Brain microvascular endothelial cell (primary cell): Measurements from ENCODE around the gene GDPD4.

Source experiments
- DNase-seq: peaks from one replicate; pipeline ENCODE4 v3.0.0-alpha.2; 2020
- H3K27ac ChIP-seq: fragments of 250-450 bp; sonication (Bioruptor Pico); 2 replicates; pipeline ENCODE4 v1.5.1; 2020; ENCODE audit warnings: mild to moderate bottlenecking, moderate library complexity
- H3K27me3 ChIP-seq: fragments of 250-450 bp; sonication (Bioruptor Pico); replicated peaks from 2 replicates; pipeline ENCODE4 v1.5.1; 2020; ENCODE audit warnings: mild to moderate bottlenecking
- H3K36me3 ChIP-seq: fragments of 250-450 bp; sonication (Bioruptor Pico); replicated peaks from 2 replicates; pipeline ENCODE4 v1.5.1; 2020; ENCODE audit warnings: mild to moderate bottlenecking
- H3K4me3 ChIP-seq: 2 replicates; pipeline ENCODE4 v1.5.1; 2011; ENCODE audit warnings: low read depth, mild to moderate bottlenecking, control low read depth, low read length, moderate library complexity
- in situ Hi-C: cut with HindIII; loops from 2 replicates; pipeline ENCODE4 v1.10.0; 2017; ENCODE audit warnings: low sequenced_read_pairs, low pct_ligation_motif_present
- TF ChIP-seq, protein P1 (sequence below): IDR thresholded peaks from 2 replicates; pipeline ENCODE4 v1.5.1; 2011; ENCODE audit warnings: low read depth, mild to moderate bottlenecking, moderate library complexity, low read length, control low read depth, inconsistent platforms; ENCODE audit errors: missing control alignments

GDPD4 gene

GRCh38 chr11:77316733-77317342, 15.4 kb upstream of the GDPD4 start:
- in situ Hi-C loops: no loop called here
- no peak for DNase-seq
- TF ChIP-seq, protein P1, sequence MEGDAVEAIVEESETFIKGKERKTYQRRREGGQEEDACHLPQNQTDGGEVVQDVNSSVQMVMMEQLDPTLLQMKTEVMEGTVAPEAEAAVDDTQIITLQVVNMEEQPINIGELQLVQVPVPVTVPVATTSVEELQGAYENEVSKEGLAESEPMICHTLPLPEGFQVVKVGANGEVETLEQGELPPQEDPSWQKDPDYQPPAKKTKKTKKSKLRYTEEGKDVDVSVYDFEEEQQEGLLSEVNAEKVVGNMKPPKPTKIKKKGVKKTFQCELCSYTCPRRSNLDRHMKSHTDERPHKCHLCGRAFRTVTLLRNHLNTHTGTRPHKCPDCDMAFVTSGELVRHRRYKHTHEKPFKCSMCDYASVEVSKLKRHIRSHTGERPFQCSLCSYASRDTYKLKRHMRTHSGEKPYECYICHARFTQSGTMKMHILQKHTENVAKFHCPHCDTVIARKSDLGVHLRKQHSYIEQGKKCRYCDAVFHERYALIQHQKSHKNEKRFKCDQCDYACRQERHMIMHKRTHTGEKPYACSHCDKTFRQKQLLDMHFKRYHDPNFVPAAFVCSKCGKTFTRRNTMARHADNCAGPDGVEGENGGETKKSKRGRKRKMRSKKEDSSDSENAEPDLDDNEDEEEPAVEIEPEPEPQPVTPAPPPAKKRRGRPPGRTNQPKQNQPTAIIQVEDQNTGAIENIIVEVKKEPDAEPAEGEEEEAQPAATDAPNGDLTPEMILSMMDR: no peak
- Histone ChIP-seq H3K27me3 (no peaks in the 10 kb centered on the region), H3K36me3 (no peaks in the 10 kb centered on the region), H3K4me3 (no peak overlapping the region), H3K27ac (no peak overlapping the region)

DNA sequence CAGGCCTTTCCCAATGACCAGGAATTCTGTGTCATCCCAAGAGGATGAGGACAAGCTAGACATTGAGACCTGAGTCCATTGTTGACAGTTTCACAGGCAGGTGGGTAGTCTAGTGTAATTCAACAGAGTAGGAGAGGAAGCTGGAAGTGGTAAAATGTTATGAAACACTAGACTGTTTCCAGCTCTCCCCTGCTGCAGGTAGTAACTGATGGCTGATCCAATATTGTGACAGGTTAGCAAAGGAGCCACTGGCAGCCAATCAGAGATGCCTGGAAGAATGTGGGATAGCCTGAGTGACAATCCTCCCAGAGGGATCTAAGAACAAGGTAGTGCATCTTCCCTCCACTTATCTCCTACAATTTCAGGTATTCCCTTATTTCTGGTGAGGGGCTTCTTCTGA, 10.6 kb upstream of the GDPD4 start:
- H3K36me3 ChIP-seq: no peaks in the 10 kb centered on the region
- in situ Hi-C loops: no loop called here
- no peak overlapping the region for H3K27ac ChIP-seq
- DNase-seq: no peak
- no peaks in the 10 kb centered on the region for H3K27me3 ChIP-seq
- no peak overlapping the region for H3K4me3 ChIP-seq
- TF ChIP-seq, protein P1: no peak

- TF ChIP-seq, protein P1: no peak
- no peak for DNase-seq
- no peaks in the 10 kb centered on the region for H3K36me3 ChIP-seq
- no peaks in the 10 kb centered on the region for H3K27me3 ChIP-seq
- in situ Hi-C loops: no loop called here
- H3K27ac ChIP-seq: no peak overlapping the region
- no peak overlapping the region for H3K4me3 ChIP-seq
Observed at GRCh38 chr11:77311701-77312100, 10.2 kb upstream of the GDPD4 start.

- Histone ChIP-seq H3K27me3 (no peaks in the 10 kb centered on the region), H3K27ac (no peak overlapping the region), H3K36me3 (no peaks in the 10 kb centered on the region), H3K4me3 (no peak overlapping the region)
- TF ChIP-seq, protein P1: no peak
- DNase-seq: no peak
- in situ Hi-C loops: no loop called here
Observed at GRCh38 chr11:77310721-77311120, 9.2 kb upstream of the GDPD4 start.

DNA sequence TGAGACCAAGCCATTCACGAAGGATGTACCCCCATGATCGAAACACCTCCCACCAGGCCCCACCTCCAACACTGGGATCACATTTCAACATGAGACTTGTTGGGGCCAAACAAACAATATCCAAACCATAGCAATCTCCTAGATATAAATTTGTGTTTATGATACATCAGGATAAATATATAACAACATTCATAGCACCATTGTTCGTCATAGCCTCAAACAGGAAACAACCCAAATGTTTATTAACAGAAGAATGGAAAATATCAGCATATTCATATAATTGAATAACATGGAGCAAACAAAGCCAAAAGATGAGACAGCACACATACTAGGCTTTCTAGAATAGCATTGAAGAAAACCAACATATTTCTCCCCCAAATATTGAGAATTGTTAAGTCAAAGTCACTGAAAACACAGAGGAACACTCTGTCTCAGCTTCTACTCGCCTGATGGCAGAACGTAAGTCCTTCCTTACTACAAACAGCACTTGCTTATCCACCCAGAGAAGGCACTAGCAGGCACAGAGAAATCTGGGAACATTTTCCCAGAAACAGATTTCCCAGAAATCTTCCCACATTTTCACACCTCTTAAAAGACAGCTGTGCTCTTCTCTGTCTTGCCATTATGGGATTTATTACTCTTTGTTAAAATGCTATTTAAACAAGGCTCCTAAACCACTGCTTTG, 8.1 kb upstream of the GDPD4 start:
- Histone ChIP-seq H3K27ac (no peak overlapping the region), H3K4me3 (no peak overlapping the region), H3K27me3 (no peaks in the 10 kb centered on the region), H3K36me3 (no peaks in the 10 kb centered on the region)
- TF ChIP-seq, protein P1: no peak
- in situ Hi-C loops: no loop called here
- DNase-seq: no peak
